Erythroblast (primary cell): Measurements from ENCODE around the gene MAD1L1.
A peak's percentile ranks its signal among the peaks of the same experiment; 100 is the strongest.

Experiments
- DNase-seq, 2 experiments: peaks; one replicate each; lab custom pipeline; 2025; lab: John Stamatoyannopoulos, UW
- GATA1 ChIP-seq: IDR thresholded peaks from 2 replicates; pipeline ENCODE4 v1.6.1; 2011; ENCODE audit warnings: low read depth, mild to moderate bottlenecking, control low read depth, low read length, moderate library complexity
- POLR2A ChIP-seq: IDR thresholded peaks from 2 replicates; pipeline ENCODE4 v1.6.1; 2011; ENCODE audit warnings: mild to moderate bottlenecking, low read length

The MAD1L1 gene

DNA sequence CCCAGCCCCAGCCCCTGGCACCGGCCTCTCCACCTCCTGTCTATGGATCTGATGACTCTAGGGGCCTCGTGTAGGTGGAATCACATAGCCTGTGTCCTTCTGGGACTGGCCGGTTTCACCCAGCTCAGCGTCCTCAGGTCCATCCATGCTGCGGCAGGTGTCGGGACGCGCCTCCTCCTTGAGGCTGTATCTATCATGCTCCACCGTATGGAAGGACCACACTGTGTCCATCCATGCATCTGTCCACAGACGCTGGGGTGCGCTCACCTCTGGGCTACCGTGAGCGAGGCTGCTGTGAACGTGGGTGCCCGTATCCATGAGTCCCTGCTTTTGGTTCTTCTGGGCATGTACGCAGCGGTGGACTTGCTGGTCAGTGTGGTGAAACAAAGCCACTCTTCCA lies 281.1 kb downstream of the MAD1L1 start:
- TF ChIP-seq GATA1: no peak
- TF ChIP-seq POLR2A: no peak
- no peak for DNase-seq

DNA sequence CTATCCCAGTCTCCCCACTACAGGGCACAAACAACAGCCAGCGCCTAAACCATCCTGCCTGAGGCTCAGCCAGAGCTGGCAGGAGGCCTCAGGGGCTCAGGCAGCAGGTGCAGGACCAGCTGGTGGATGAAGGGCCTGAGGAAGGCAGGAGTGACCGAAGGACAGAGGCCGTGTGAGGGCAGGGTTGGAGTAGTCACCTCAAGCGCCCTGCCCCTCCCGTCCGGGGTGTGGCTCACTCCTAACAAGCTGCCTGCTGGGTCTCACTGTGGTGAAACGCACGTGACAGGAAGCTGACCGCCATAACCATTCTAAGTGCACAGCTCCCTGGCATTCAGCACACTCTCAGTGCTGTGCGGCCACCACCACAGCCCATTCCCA lies 281.6 kb downstream of the MAD1L1 start:
- TF ChIP-seq POLR2A (no peak), GATA1 (no peak)
- DNase-seq: peak; percentile 30 to 44

DNA sequence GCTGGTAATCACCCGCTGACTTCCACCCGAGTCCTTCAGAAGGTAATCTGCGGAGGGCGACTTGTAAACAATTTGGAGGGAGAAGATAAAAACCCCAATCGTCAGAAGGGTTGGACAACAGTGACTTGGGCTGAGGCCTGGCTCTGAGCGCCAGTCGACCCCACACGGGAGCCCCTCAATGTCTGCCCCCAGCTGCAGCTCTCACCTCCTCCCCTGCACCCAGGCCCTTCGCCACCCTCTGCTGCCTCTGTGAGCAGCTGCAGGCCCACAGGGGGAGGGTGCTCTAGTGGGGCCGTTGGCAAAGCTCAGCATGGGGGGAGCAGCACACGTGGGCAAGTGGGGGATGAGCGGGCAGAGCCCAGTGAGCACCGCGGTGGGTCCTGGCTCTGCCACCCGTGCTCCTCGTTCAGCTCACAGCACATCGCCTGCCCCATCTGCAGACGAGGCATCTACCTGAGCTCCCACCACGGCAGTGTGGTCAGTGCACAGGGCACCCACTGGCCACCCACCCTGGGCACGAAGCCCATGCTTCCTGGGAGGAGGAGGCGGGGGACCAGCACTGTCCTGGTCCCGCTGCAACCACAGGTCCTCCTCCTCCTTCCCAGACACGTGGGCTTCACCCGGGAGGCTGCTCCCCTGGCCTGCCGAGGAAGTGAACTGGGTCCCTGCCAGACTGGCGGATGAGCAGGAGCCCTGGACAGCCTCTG lies 282.1 kb downstream of the MAD1L1 start:
- TF ChIP-seq POLR2A (no peak), GATA1 (no peak)

DNA sequence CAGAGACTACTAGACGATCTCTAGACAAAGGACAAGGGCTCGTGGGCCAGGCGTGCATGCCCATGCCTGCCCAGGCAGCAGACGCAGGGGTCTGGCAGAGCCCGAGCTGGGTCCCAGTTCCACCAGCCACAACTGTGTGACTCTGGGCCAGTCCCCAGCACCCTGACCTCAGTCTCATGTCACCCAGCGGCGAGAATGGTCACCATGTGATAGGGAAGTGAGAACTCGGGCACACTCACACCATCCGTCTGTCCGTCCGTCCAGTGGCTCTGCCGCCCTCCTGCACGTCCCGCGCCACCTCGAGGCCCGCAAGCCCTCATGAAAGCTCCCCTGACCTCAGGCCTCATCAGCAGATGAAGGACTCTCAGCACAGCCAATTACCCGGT lies 282.7 kb downstream of the MAD1L1 start:
- no peak for DNase-seq
- no peak for TF ChIP-seq GATA1
- no peak for TF ChIP-seq POLR2A

More for the DNA sequence above, 282.1 kb downstream of the MAD1L1 start:
- DNase-seq: no peak

DNA sequence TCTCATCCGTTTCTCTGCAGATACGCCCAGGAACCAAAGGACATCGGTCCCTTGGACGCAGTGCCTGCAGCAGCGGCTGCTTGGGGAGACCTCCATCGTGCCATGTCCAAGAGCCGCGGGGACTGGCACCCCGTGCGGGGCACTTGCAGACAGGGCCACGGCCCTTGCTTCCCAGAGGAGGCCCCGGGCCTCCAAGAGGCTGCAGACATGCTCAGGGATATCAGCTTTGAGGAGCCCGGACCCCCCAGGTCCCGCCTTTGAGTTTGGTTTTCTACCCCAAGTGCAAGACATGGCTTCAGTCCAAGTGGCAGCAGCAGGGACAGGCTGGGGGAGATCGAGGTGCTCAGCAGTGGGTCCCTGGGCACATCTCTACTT lies 283.1 kb downstream of the MAD1L1 start:
- DNase-seq: no peak
- TF ChIP-seq GATA1 (no peak), POLR2A (no peak)

DNA sequence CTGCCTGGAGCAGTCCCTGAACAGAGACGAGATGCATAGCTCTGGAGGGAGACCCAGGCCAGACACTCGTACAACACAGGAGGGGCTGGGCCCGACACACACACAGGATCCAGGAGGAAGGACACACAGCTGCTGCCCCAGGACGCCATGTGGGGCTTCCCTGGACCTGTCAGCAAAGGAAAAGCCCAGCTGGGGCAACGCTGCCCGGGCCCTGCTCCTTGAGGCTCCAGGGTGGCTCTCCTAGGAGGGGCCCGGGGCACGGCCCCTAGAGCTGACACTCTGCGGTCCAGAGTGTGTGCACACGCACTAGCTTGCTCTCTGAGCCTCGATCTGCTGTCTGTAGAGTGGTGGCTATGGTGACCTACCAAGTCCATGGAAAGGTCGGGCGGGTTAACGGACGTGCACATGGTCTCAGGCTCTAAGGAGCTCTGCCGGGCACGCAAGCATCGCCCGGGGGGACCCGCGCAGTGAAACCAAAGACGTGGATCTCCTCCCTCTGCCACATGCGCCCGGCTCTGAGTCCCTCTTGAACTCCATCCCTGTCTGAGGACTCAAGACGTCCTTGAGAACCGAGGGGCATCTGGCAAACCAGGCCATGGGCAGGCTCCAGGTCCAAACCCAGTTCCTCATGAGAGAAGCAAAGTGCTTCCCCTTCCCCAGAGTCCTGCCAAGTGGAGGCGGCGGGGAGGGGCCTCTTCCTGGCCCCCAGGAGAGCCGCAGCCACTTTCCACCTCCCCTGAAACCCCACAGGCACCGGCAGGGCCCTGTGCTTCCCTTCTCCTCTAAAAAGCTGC lies 283.7 kb downstream of the MAD1L1 start:
- no peak for TF ChIP-seq POLR2A
- no peak for TF ChIP-seq GATA1
- no peak for DNase-seq

DNA sequence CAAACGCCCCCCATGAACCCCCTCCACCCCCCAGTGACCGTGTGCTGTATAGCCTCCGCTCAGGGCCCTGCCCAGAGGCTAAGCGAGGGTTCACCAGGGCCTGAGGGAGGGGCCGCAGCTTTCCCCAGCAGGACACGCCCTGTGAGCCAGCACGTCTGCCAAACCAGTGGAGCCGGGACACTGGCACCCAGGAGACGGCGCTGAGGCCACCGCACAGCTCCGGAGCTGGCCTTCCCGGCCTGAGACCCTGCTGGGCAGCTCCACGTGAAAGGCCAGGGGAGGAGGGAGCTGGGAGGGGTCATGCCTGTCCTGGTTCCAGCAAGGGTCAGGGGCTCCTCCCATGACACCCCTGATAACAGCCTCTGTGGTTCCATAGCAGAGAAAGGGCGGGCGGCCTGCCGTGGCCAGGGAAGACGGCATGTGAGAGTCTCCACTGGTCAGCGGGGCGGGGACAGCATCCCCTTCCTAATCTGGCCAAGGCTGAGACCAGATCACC lies 284.4 kb downstream of the MAD1L1 start:
- TF ChIP-seq GATA1 (no peak), POLR2A (no peak)
- peak; percentile 22 to 35 for DNase-seq

DNA sequence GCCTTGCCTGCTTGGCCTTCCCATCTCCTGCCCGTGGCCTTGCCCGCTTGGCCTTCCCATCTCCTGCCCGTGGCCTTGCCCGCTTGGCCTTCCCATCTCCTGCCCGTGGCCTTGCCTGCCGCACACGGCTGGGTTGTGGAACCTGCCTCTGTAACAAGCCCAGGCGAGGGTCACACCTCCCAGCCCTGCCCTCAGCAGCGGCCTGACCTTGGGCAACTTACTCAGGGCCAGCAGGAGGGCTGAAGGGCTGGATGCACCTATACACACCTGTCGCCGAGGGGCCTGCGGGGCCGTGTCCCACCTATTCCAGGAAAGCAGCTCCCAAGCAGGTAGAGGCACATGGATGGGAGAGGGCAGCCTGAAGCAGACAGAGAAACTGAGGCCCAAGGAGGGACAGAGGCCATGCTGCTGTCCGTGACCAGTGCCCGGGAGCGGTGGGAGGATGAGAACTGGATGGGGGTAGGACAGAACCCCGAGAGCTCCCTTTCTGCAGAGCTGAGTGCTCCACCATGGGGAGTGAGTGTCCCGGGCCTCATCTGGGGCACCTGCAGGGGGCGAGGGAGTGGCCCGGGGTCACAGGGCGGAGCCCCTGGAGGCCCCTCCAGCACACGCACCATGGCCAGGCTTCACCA lies 285.0 kb downstream of the MAD1L1 start:
- TF ChIP-seq GATA1: no peak
- TF ChIP-seq POLR2A: no peak

DNA sequence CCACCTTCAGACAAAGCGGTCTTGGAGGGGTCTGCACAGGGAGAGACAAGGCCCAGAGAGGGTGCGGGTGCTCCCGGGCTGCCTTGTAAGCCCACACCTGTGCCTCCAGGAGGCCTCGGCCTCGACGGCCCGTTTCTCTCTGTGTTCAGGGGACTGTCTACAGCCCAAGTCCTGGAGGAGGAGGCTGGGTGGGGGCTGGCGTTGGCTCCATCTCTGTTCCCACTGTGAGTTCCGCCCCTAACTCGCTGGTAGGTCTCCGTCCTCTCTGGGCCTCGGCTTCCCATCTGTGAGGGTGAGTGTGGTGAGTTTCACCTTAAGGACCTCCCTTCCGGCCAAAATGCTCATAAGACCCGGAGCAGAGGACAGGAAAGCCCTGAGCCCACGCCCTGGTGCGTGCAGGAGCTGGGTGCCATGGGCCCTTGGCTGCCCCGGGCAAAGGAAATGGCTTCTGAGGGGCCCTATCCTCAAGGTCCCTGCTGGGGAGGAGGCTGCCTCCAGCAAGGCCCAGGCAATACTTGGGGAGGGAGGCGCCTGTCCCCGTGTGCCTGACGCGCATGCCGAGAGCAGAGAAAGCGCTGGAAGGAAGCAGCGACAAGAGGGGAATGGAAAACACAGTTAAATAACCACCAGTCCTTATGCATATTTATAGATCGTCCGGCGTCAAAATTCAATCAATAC lies 285.8 kb downstream of the MAD1L1 start:
- TF ChIP-seq POLR2A: no peak
- no peak for TF ChIP-seq GATA1
- DNase-seq: no peak

More for the DNA sequence above, 285.0 kb downstream of the MAD1L1 start:
- DNase-seq: no peak

DNA sequence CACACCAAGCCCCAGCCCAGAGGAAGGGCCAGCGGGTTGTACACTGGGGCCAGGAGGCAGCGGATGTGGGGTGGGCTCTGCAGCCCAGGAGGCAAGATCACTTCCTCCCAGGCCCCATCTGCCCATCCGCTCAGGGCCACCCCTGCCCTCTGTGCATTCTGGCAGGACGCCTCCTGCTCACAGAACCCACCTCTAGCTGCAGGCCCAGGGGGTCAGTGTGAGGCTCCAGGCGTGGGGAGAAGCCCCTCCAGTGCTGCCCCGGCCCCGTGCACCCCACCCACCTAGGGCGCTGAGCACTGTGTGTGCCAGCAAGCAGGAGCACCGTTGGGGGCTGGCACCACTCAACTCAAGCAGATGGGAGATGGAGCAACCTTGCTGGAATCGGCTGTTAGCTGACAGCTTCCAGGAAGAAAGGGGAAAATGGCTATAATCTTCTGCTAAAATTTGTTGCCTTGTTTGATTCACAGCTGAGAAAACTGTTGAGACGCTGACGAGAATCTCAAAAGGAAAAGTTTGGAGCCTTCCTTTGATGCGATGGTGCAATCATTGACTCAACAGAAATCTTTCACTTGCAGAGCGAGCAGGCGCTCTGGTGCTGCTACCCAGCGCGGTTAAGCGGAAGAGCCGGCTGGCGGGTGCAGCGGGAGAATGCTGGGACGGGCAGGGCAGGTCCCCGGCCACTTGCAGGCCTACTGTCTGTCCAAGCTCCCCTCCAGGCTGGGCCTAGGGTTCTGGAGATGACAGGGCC lies 286.5 kb downstream of the MAD1L1 start:
- DNase-seq: no peak
- TF ChIP-seq GATA1 (no peak), POLR2A (no peak)

DNA sequence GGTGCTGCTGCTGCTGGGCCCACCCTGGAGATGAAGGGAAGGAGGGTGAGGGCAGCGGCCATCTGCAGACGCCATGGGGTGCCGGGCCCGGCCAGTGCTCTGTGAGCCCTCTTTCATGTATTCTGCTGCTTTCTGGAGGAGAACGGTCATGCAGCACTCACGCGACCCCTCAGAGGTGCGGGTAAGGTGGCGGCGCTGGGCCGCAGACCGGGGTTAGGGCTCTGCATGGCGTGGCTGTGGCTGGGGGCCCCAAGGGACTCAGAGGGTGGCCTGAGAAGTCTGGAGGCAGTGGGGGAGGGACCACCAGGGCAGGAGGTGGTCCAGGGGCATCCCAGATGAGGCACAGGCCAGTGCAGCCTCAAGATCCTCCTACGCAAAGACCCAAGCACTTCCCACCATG lies 287.2 kb downstream of the MAD1L1 start:
- no peak for DNase-seq
- TF ChIP-seq POLR2A (no peak), GATA1 (no peak)

DNA sequence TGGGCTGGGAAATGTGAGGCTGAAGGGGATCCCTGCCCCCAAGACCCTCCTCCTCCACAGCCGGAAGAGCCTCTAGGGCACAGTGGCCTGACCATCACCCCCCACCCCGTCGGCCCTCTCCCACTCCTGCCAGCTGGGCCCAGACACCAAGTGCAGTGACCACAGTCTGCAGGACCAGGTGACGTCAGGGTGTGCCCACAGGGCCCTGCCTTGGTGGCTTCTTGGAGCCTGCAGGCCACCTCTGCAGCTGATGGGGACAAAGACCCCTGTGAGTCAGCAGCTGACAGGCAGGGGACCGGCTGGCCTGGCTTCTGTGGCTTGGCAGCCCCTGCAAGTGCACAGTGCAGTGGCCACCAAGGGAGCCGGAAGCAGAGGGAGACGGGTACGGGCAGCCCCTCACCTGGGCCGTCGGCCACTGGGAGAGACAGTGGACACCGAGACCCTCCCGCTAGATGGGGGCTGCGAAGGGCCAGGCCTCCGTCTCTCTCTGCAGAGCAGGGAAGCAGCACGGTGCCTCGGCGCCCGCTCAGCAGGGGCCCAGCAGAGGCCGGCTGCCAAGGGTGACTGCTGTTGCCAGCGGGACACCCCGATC lies 288.0 kb downstream of the MAD1L1 start:
- no peak for DNase-seq
- TF ChIP-seq GATA1 (no peak), POLR2A (no peak)
